Ramos (cell line): Measurements from ENCODE around the gene DCD.
"Not testable (repeated sequence)": the region's sequence is repeated elsewhere in the genome, so short reads cannot be mapped to it uniquely, and the experiment has no call there.

Experiments used
- in situ Hi-C: fragments of 300-500 bp; cut with MboI; formaldehyde crosslinking; loops from one replicate; pipeline ENCODE4 v1.14.3; 2022; ENCODE audit warnings: low sequenced_read_pairs; ENCODE audit not compliant: unreplicated experiment

DCD gene, protein sequence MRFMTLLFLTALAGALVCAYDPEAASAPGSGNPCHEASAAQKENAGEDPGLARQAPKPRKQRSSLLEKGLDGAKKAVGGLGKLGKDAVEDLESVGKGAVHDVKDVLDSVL

DNA sequence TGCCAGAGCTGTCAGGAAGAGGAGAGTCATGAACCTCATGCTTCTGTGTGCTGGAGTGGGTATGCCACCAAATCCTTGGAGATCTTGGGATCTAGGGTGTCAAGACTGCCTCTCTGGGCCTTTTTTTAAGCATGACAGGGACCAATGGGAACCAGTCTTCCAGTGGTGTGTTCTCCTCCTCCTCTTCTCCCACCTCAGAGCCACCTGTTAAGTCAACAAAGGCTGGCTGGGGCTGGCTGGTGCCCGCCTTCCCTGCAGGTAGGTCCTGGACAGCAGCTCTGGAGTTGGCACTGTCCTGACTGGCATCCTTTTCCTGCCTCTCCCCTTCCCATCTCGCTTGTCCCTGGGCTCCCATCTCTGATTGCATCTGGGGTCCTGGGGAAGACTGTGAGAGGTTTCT, at the start of gene DCD:
DCD (minus strand) TSS at position 101 of the 400 bp plus-strand sequence; CDS start at position 39, 62 bp downstream.
- in situ Hi-C loops, result no loop called here

DNA sequence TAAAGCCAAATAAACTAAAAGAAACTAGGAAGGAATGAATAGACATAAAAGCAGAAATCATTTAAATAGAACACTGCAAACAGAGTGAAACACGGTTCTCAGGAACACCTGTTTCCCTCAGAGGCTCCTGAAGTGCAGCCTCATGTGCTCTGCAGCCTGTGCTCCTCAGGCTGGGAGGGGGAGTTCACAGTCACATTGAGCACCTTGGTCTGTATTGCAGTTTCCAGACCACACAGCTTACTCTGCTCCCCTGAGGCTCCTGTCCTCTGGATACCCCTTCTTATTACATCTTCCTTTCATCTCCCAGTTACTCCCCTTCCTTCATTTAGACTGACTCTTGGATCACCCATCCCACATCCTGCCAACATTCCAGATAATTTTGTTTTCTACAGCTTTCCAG, 49.7 kb upstream of the DCD start:
- in situ Hi-C loops, result no loop called here

DNA sequence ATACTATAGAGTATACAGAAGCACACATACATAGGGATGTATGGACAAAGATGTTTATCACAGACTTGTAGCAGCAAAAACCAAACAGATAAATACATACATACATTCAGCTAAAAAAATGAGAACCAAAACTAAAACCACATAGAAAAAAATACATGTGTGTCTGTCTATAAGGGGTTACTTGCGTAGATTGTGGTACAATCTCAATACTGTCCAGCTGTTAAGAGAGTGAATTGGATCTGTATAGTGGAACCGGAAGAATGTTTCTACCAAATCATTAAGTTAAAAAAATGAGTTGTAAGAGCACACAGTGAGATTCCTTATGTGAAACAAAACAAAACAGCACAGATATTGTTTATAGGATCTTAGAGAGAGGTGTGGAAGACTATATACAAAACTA, 44.2 kb upstream of the DCD start:
- in situ Hi-C loops, result no loop called here

DNA sequence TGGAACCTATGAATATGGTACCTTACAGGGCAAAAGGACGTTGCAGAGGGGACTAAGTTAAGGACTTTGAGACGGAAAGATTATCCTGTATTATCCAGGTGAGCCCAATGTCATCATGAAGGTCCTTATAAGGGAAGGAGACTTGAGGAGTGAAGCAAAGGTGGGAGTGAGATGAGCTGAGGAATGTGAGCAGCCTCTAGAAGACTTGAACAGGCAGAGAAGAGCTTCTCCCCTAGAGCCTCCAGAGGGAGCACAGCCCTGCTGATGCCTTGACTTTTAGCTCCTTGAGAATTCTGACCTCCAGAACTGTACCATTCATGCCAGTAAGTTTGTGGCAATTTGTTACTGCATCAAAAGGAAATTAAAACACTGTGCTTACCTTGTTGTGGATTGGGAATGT, 41.8 kb upstream of the DCD start:
- in situ Hi-C loops, result no loop called here

DNA sequence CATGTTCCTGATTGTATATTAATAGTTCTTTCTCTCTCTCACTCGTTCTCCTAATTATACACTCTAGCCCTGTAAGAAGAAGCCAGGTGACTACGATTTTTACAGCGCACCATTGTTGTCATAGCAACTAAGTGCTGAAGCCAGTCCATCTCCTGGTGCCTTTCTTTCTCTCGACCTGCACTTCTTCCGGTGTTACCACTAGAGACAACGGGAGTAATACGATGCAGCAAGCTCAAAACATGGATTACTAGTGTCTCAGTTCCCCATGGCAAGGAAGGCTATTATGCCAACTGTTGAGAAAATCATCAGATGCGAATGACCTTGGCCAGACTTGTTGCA, 40.8 kb upstream of the DCD start:
- in situ Hi-C loops, result no loop called here

DNA sequence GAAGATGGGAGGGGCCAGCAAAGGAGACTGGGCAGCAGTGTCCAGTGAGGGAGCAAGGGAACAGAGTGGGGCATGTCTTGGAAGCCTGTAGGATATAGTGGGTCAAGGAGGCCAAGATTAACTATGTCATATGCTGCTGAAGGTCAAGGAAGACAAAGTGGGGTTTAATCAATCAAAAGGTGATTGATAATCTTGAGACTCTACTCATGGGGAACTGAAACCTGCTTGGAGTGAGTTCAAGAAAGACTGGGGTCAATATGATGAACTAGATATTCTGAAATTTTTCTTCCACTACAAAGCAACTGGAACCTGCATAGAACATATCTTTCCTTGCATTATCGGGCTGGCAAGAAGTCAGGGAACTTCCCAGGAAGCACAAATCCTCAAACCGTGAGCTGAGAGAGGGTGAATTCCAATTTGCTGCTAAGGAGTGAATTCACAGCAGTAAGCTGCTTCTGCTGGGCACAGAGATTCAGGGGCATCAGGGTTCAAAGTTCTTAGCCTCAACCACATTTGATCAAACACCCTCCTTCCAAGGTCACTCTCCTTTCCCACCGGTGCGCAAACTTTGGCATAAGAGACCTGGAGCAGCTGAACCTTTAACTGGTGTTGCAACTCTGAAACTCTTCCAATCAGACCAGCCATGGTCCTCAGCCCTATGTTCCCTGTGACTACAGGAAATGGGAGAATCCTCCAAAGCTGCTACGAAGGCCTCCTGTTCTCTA, 40.3 kb upstream of the DCD start:
- in situ Hi-C loops, result no loop called here

DNA sequence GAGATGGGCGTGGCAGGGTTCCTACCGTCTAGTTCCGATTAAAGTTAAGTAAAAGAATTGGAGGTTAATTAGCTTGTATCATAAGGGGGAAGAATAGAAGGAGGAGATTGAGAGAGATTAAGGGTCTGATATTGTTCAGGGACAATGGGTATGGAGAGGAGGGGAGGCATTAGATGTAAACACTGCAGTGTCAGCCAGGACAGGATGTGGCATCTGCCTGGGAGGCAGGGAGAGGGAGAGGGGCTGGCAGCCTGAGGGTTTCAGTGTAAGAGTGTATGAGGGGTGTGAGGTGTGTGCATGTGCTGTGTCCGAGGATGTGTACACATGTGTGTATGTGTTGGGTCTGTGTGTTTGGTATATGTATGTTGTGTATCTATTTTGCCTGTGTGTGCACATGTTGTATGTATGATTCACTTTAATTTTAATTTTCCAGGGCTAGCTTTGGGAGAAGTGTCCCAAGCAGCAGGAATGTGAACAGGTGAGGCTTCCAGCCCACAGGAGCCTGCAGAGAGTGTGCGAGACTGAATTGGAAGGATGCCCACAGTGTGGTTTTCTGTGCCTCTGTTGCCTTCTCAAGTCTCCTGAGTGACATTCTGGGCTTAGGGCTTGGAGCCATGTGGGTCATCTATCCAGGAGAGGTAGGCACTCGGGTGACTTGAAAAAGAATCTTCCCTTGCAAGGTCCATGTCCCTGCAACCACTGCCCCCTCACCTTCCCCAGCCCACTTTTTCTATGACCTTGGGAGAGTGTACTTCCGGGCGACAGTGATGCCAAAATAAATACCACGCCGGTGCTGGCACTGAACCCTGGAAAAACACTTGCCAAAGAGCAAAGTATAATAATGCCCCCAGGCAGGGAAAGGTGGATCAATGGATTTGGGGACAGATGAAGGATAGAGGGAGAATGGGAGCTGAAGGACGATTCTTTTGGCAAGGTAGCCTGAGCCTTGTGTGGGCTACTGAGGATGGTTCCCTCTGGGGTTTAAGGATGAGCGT, 36.8 kb upstream of the DCD start:
- in situ Hi-C loops, result no loop called here

DNA sequence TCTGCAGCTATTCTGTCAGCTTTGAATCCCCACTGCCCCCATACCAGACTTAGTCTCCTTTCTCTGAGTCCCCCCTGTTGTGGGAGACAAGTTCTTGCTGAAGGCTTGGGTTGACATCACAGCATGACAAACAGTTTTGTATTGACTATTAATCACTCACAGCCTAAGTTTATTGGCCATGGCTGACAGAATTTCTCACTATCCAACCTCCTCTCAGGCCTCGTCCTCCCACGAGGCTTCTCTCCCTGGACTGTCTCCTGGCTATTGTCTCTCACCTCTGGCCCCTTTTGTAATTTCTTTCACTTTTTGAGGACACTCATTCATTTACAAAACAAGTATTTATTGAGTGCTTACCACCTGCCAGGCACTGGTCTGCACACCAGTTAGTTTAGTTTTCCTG, 35.2 kb upstream of the DCD start:
- in situ Hi-C loops, result no loop called here

DNA sequence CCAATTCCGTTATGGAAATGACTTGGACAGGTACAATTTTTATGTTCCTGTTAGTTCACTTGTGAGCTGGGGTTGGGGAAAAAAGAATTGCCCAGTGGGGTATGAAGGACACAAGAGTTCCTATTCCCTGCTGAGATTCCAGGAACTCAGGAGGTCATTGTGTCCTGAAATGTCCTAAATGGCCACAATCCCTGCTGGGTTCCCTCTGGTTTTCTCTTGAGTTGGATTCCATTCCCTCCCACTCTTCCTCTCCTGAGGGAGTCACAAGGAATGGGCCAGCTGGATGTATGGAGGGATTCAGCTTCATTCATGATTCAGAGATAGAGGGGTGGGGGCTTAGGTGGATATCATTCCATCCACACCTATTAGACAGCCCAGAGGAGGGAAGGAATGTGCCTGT, 34.5 kb upstream of the DCD start:
- in situ Hi-C loops, result no loop called here

DNA sequence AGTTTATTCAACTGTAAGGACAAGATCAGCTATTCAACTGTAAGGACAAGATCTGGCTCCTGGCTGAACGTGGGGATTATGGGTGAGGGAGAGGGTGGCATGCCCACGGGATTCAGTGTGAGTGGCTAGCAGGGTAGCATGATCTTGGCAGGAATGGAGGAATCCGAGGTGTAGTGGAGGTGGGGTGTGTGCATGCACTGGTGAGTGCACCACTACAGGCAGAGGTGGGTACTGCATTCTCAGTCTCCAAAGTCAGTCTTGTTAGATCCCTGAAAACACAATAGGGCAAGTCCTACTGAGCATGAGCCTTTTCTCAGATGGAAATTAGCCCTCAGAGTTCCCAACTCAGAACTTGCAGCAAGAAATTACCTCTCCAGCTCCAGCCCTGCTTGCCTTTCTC, 32.2 kb upstream of the DCD start:
- in situ Hi-C loops, result no loop called here

DNA sequence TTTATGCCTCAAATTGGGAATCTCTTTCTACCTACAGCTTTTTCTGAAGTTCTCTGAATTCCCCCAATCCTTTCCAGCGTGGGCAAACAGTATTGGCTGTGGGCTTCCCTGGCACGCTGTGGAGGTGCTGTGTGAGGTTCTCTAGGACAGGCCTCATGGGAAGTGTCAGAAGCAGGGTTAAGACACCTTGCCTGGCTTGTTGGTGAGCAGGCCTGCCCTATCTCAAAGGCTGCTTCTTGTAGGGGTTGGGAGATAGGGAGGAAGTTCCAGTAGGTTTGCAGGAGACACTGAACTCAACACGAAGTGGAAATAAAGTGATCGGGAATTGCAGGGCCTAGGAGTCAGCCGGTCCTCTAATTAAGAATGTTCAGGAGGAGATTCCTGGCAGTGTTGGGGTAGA, 30.0 kb upstream of the DCD start:
- in situ Hi-C loops, result no loop called here

DNA sequence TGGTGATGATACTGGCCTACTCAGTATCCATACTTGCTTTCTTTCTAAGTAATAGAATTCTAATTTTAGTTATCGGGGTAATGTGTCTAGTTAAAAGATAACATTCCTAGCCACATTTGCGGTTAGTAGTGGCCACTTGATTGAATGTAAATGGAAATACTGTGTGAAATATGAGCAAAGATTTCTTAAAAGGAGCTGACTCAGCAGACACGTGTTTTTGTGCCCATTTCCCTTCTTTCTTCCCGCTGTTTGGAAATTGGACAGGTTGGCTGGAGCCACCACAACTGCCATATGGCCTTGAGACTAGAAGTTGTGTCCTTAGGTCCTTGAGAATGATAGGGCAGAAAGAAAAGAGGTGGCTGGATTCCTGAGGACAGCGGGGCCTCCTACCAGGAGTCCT, 19.8 kb upstream of the DCD start:
- in situ Hi-C loops, result no loop called here

DNA sequence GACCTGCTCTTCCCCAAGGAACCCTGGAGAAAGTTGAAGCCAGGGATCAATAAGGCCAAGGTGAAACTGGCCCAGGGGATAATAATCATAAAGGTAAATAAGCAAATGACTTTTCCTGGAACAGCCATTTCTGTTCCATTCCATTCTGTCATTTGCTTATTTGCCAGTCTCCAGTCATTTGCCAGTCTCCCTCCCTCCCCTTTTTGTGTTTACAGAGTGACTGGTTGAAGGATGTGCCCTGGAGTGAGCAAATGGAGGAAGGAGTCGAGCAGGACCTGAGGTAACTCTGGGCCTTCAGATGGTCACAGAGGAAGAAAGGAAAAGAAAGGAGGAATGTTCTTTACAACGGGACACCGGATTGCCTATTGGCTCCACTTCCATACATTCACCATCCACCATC, 17.8 kb upstream of the DCD start:
- in situ Hi-C loops, result no loop called here

DNA sequence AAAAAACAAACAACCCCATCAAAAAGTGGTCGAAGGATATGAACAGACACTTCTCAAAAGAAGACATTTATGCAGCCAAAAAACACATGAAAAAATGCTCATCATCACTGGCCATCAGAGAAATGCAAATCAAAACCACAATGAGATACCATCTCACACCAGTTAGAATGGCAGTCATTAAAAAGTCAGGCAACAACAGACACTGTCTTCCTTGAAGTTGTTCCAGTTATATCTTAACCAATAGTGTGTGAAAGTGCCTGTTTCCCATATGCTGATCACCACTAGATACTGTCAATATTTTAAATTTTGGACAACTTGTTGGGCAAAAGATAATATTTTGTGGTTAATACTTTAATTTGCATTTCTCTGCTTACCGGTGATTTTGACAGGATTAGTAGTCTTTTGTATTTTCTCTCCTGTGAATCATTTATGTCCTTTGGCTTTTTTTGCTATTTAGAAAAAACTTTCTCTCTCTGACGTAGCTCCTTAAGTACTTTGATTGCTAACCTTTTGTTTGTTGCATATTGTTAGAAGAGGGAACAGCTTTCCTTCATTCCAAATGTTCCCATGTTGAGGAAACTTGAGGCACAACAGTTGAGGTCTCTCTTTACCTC, 17.0 kb upstream of the DCD start:
- in situ Hi-C loops, result not testable (repeated sequence)

DNA sequence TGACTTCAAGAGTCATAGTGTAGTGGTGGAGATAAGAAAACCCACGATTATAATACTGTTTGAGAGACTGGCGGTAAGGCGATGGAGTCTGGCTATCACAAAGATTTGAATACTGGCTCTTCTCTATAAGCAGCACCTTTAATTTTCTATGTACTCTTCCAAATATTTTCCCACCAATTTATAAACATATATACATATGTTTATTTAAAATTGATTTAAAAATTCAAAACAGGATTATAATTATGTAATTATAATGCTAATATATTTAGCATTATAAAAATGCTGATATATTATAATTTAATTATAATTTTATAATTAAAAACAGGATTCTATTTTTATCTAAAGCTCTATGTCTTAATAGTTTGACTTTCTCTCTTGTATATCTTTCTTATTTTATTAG, 15.4 kb upstream of the DCD start:
- in situ Hi-C loops, result no loop called here

DNA sequence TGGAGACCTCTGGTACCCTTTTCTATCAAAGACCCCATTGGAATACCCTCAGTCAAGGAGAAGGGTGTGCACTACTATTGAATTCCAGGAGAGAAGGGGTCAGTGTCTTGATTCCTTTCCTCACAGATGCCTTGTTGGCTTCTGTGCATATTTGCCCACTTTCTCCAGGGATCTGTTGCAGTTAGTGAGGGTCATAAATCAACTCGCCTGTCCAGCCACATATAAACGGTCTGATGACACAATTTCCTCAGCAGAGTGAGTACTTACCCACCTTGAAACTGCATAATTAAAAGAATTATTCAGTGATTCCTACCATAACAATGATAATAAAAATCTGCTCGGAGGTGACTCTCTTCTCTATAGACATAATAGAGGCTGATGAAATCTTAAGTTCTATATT, 13.9 kb upstream of the DCD start:
- in situ Hi-C loops, result no loop called here

DNA sequence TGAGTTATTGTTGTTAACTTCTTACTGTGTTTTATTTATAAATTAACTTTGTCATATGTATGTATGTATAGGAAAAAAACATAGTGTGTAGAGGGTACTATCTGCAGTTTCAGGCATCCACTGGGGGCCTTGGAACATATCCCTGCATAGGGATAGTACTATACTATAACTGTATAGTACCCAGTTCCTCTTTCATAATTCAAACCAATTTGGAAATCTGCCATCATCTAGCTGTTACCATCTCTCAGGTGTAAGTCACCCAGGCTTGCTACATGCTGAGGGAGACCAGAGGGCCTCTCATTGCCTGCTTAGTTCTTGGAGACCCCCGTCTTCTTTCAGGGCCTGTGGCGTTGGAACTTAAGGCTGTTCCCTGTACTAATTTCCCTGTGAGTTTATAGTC, 12.9 kb upstream of the DCD start:
- in situ Hi-C loops, result no loop called here

DNA sequence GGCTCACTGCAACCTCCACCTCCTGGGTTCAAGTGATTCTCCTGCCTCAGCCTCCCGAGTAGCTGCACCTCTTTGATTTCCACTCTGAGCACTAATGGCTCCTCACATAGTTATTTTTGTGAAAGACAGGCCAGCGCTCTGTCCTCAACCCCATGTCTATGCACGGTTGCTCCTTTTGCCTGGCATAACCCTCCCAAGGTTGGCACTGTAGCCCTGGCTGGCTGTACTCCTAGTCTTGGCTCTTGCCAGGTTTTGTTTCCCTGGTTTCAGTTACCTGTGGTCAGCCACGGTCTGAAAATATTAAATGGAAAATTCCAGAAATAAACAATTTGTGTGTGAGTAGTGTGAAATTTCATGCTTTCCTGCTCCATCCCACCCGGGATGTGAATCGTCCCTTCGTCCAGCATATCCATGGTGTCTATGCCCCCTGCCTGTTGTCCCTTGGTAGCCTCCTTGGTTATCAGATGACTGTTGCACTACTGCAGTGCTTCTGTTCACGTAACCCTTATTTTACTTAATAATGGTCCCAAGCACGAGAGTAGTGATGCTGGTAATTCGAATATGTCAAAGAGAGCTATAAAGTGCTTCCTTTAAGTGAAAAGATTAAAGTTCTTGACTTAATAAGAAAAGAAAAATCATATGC, 12.3 kb upstream of the DCD start:
- in situ Hi-C loops, result no loop called here

DNA sequence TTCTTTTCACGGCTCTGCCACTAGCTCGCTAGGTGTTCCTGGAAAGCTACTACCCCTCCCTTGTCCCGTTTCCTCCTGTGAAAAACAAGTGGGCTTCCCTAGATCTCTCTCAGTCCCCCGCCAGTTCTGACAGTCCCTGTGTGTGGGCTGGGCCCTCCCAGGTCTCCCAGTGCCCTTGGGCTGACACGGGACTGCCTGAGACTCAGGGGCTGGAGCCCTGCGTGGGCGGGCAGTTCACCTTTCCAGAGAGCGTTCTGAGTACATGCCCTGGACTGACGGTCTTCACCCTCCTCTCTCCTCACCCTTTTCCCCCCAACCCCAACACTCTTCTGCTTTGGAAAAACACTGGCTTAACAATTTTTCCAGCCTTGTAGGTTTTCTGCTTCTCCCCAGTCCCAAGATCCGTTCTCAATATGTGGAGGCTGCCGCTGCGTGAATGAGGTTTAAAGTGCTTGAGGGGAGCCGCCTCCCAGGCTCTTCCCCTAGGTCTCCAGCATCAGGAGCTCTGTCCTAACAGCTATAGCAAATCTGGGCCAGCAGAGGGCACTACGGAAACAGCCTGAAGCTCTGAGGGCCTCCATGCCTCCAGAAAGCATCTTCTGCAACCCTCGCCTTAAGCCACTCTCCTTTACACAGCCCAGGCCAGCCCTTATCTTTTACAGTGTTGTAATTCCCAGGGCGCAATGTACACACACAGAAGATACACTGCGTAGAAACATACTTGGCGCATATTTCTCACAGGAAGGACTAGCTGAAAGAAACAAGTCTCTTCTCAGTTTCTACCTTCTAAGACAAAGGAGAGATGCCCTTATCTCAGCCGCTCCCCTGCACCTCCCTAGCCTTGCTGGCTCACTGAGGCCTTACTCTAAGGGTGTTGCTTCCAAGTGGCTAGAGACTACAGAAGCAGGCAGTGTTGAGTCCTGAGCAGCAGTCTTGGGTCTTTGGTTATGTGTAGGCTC, 10.4 kb upstream of the DCD start:
- in situ Hi-C loops, result no loop called here
